Endothelial cell (in vitro differentiated cells): ENCODE measurements around the gene CMAS. TPM values are rescaled to one million over a fixed set of nuclear protein-coding genes. Genes with fewer than 3 reads are reported as not detected.

Experiments
- DNase-seq: peaks from one replicate; pipeline ENCODE4 v3.0.0; 2021; ENCODE audit warnings: low spot score
- H3K27ac Mint-ChIP-seq: one replicate; pipeline ENCODE4 v1.8.0; 2021; ENCODE audit warnings: mixed read lengths, inconsistent platforms; ENCODE audit not compliant: unreplicated experiment
- H3K27me3 Mint-ChIP-seq: one replicate; pipeline ENCODE4 v1.8.0; 2021; ENCODE audit warnings: mild to moderate bottlenecking, moderate library complexity, mixed read lengths, inconsistent platforms; ENCODE audit not compliant: unreplicated experiment
- H3K36me3 Mint-ChIP-seq: one replicate; pipeline ENCODE4 v1.8.0; 2021; ENCODE audit warnings: mild to moderate bottlenecking, low read depth, mixed read lengths, inconsistent platforms; ENCODE audit not compliant: unreplicated experiment
- H3K4me1 Mint-ChIP-seq: one replicate; pipeline ENCODE4 v1.8.0; 2021; ENCODE audit warnings: mild to moderate bottlenecking, mixed read lengths, inconsistent platforms; ENCODE audit not compliant: unreplicated experiment
- H3K4me3 Mint-ChIP-seq: one replicate; pipeline ENCODE4 v1.8.0; 2021; ENCODE audit warnings: mild to moderate bottlenecking, mixed read lengths, inconsistent platforms; ENCODE audit not compliant: unreplicated experiment
- H3K9me3 Mint-ChIP-seq: one replicate; pipeline ENCODE4 v1.8.0; 2021; ENCODE audit warnings: mixed read lengths, inconsistent platforms; ENCODE audit not compliant: unreplicated experiment
- total RNA-seq: library from RNA; stranded (reverse); fragmentation: NEBNext Ultra II Directional; extraction: Animal tissue kit (Norgen Biotek cat#: 25700); gene quantifications from one replicate; pipeline ENCODE4 v1.2.1, GENCODE V29; 2021; ENCODE audit not compliant: unreplicated experiment
- TF ChIP-seq, protein P1 (sequence below): fragments of 200-600 bp; sonication (generic); IDR thresholded peaks from one replicate; pipeline ENCODE4 v1.5.0; 2021; ENCODE audit warnings: antibody characterized with exemption; ENCODE audit not compliant: unreplicated experiment

Gene CMAS
- total RNA-seq, 1 donor from 2014 or later: 26.5 TPM

DNA sequence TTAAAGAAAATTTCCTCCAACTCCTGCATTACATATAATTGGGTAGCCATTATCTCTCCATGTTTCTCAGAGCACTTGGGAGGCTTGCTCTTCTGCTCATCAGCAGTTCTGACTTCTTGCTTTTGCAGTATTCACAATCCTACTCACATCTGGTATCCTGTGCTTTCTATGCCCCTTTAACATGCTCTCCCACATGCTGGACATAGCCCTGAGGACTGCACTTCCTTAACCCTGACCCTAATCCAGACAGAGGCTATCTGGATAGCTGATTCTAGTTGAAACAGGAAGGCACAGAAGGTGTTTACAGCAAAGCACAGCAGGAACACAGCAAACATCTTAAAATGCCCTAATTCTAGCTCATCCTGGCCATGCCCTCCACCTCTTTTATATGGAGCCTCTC lies 7.3 kb upstream of the CMAS start:
- H3K4me3 Mint-ChIP-seq: no peak overlapping the region
- no peaks in the 10 kb centered on the region for H3K4me1 Mint-ChIP-seq
- no peaks in the 10 kb centered on the region for H3K27me3 Mint-ChIP-seq
- no peak for DNase-seq
- no peak overlapping the region for H3K27ac Mint-ChIP-seq
- H3K9me3 Mint-ChIP-seq: no peaks in the 10 kb centered on the region
- TF ChIP-seq, protein P1, sequence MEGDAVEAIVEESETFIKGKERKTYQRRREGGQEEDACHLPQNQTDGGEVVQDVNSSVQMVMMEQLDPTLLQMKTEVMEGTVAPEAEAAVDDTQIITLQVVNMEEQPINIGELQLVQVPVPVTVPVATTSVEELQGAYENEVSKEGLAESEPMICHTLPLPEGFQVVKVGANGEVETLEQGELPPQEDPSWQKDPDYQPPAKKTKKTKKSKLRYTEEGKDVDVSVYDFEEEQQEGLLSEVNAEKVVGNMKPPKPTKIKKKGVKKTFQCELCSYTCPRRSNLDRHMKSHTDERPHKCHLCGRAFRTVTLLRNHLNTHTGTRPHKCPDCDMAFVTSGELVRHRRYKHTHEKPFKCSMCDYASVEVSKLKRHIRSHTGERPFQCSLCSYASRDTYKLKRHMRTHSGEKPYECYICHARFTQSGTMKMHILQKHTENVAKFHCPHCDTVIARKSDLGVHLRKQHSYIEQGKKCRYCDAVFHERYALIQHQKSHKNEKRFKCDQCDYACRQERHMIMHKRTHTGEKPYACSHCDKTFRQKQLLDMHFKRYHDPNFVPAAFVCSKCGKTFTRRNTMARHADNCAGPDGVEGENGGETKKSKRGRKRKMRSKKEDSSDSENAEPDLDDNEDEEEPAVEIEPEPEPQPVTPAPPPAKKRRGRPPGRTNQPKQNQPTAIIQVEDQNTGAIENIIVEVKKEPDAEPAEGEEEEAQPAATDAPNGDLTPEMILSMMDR: no peak
- H3K36me3 Mint-ChIP-seq: no peaks in the 10 kb centered on the region

- no peaks in the 10 kb centered on the region for H3K27me3 Mint-ChIP-seq
- DNase-seq: no peak
- no peak overlapping the region for H3K27ac Mint-ChIP-seq
- no peaks in the 10 kb centered on the region for H3K9me3 Mint-ChIP-seq
- H3K4me1 Mint-ChIP-seq: no peaks in the 10 kb centered on the region
- H3K4me3 Mint-ChIP-seq: no peak overlapping the region
- no peaks in the 10 kb centered on the region for H3K36me3 Mint-ChIP-seq
- TF ChIP-seq, protein P1: no peak
Observed at GRCh38 chr12:22039361-22039760, 6.7 kb upstream of the CMAS start.

DNA sequence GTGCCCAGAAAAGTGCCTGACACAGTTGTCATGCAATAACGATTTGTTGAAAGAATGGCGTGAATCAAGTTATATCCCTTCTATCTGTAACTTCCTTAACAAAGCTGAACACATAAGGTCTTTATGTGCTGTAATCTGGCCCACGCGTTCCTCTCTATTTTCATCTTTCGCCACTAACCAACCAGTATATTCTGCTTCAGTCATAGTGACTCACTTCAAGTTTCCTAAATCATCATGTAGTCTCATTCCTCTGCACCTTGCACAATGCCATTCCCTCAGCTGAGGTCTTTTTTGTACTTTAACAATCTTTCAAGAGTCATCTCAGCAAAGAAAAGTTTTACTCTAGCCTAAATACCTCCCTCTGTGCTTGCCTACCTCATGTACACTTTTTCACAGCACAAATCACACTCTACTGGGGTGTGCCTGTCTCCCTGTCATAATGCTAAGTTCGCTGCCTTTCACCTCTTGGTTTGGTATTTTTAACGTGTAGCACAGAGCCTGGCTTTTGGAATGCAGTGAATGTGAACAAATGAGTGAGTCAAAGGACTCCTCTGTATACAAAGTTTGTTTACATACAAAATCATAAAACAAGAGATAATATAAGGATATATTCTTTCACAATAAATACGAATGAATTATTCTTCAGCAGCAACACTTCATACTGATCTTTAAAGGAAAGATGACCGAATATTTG lies 2.9 kb upstream of the CMAS start:
- TF ChIP-seq, protein P1: no peak
- Mint-ChIP-seq H3K4me3 (no peak overlapping the region), H3K4me1 (peaks cover 14% of the 10 kb centered on the region), H3K36me3 (no peaks in the 10 kb centered on the region), H3K27ac (no peak overlapping the region), H3K9me3 (no peaks in the 10 kb centered on the region), H3K27me3 (no peaks in the 10 kb centered on the region)
- no peak for DNase-seq

DNA sequence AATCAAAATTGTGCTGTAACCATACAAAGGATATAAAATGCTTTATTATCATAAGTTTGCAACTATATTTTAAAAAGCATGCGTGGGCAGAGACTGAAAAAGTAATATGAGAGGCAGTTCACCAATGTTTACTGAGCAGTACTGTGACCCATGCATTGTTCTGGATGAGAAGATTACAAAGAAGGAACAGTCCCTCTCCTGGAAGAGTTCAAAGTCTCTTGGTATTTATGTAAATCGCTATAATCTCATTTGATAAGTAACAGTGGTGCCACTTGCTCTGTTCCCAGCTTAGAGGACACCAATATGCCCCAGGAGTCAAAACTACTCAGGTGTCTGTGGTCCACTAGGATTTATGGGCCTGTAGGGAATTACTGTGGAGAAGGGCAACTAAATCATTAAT lies 2.1 kb upstream of the CMAS start:
- no peaks in the 10 kb centered on the region for H3K9me3 Mint-ChIP-seq
- H3K4me1 Mint-ChIP-seq: peaks cover 20% of the 10 kb centered on the region

GRCh38 chr12:22044391-22044790 lies 1.6 kb upstream of the CMAS start:
- Mint-ChIP-seq H3K27me3 (no peaks in the 10 kb centered on the region), H3K4me3 (no peak overlapping the region), H3K27ac (no peak overlapping the region), H3K4me1 (peaks cover 22% of the 10 kb centered on the region), H3K36me3 (no peaks in the 10 kb centered on the region), H3K9me3 (no peaks in the 10 kb centered on the region)
- TF ChIP-seq, protein P1: no peak
- no peak for DNase-seq

More for the DNA sequence above, 2.1 kb upstream of the CMAS start:
- H3K27me3 Mint-ChIP-seq: no peaks in the 10 kb centered on the region
- H3K4me3 Mint-ChIP-seq: no peak overlapping the region
- TF ChIP-seq, protein P1: no peak
- H3K27ac Mint-ChIP-seq: no peak overlapping the region
- no peaks in the 10 kb centered on the region for H3K36me3 Mint-ChIP-seq
- DNase-seq: no peak
